Measurements from ENCODE around the gene STIP1.

GRCh38 chr11:64244966-64245365 lies 59.0 kb downstream of the STIP1 start:
- TF ChIP-seq CTCF (IDR thresholded peaks at IDR 0.05) (no peak), ZFX (IDR thresholded peaks at IDR 0.05; ENCODE audit: borderline replicate concordance) (no peak)

Measured in 22Rv1 (cell line).